CD4-positive, alpha-beta T cell (primary cell): ENCODE data around the gene ITPR3. TPM values are rescaled to one million over a fixed set of nuclear protein-coding genes. Genes with fewer than 3 reads are reported as not detected.

Source experiments
- ATAC-seq: fragments of 200-7000 bp; cut with Tn5 transposase; one replicate; pipeline ENCODE4 v1.10.0; 2022; ENCODE audit warnings: mild to moderate bottlenecking; ENCODE audit not compliant: poor library complexity
- CTCF ChIA-PET: fragments of 350-600 bp; sonication (Branson Sonifier 250); formaldehyde crosslinking; loops from one replicate; lab custom pipeline; 2021; ENCODE audit warnings: antibody characterized with exemption, inconsistent platforms; lab: Charles Lee
- POLR2A ChIA-PET: fragments of 350-600 bp; sonication (Branson Sonifier 250); formaldehyde crosslinking; loops from one replicate; lab custom pipeline; 2021; ENCODE audit warnings: antibody characterized with exemption, inconsistent platforms; lab: Charles Lee
- DNase-seq, 14 experiments: peaks; one replicate each; pipeline ENCODE4 v3.0.0-alpha.2; 2013 to 2020; ENCODE audit warnings: mixed read lengths in 2 of 14
- H3K27ac ChIP-seq, 2 donors: one replicate each; pipeline versions ENCODE4 v1.5.1 to v1.7.0; 2013; ENCODE audit warnings: low read length in 2 of 2, low read depth in 1 of 2, mild to moderate bottlenecking in 1 of 2
- H3K27me3 ChIP-seq, 2 experiments: 1 replicate in 1 of 2; 2 replicates in 1 of 2; pipeline versions ENCODE4 v1.6.1 to v1.7.0; 2013; ENCODE audit warnings: low read length in 2 of 2, control low read depth in 1 of 2, mild to moderate bottlenecking in 1 of 2, moderate library complexity in 1 of 2; ENCODE audit not compliant: insufficient read depth in 2 of 2, control insufficient read depth in 1 of 2
- H3K36me3 ChIP-seq: one replicate; pipeline ENCODE4 v1.6.1; 2013; ENCODE audit warnings: low read length, control low read depth; ENCODE audit not compliant: insufficient read depth
- H3K4me1 ChIP-seq: one replicate; pipeline ENCODE4 v1.6.1; 2013; ENCODE audit warnings: low read length, control low read depth; ENCODE audit not compliant: insufficient read depth
- H3K4me3 ChIP-seq: one replicate; pipeline ENCODE4 v1.5.1; 2013; ENCODE audit warnings: mild to moderate bottlenecking, low read length, moderate library complexity
- H3K9me3 ChIP-seq, 2 experiments: 1 replicate in 1 of 2; 2 replicates in 1 of 2; pipeline versions ENCODE4 v1.6.1 to v1.7.0; 2013; ENCODE audit warnings: low read length in 2 of 2, mild to moderate bottlenecking in 2 of 2, control low read depth in 1 of 2, moderate library complexity in 1 of 2; ENCODE audit not compliant: control insufficient read depth in 1 of 2, insufficient read depth in 1 of 2
- H3K27ac Mint-ChIP-seq: one replicate; pipeline ENCODE4 v1.8.0; 2020; ENCODE audit warnings: mixed read lengths
- H3K27me3 Mint-ChIP-seq: one replicate; pipeline ENCODE4 v1.8.0; 2021; ENCODE audit warnings: mixed read lengths
- H3K36me3 Mint-ChIP-seq: one replicate; pipeline ENCODE4 v1.8.0; 2021; ENCODE audit warnings: low read depth, mixed read lengths
- H3K4me1 Mint-ChIP-seq: one replicate; pipeline ENCODE4 v1.8.0; 2021; ENCODE audit warnings: low read depth, mixed read lengths
- H3K4me3 Mint-ChIP-seq: one replicate; pipeline ENCODE4 v1.8.0; 2020; ENCODE audit warnings: mild to moderate bottlenecking, mixed read lengths
- H3K9me3 Mint-ChIP-seq: one replicate; pipeline ENCODE4 v1.8.0; 2020; ENCODE audit warnings: mixed read lengths
- CTCF ChIP-seq: fragments of 200-600 bp; IDR thresholded peaks from one replicate; pipeline ENCODE4 v1.8.0; 2022; ENCODE audit warnings: antibody characterized with exemption, mild to moderate bottlenecking
- intact Hi-C, 2 experiments: fragments of 100-400 bp; cut with DNase I in 1 of 2; cut with micrococcal nuclease in 1 of 2; formaldehyde crosslinking; loops; one replicate each; pipeline versions ENCODE4 v1.15.1 to v1.9.0; 2023 to 2025; cut with DNase I, micrococcal nuclease
- total RNA-seq, 174 experiments: library from RNA in 2 of 174; stranded (reverse) in 2 of 174; gene quantifications; one replicate each; pipeline ENCODE4 v1.2.3 and lab custom pipeline; 2021 to 2026

Gene ITPR3
- total RNA-seq, 2 experiments from 2014 or later = 44.5 to 45.5 TPM

DNA sequence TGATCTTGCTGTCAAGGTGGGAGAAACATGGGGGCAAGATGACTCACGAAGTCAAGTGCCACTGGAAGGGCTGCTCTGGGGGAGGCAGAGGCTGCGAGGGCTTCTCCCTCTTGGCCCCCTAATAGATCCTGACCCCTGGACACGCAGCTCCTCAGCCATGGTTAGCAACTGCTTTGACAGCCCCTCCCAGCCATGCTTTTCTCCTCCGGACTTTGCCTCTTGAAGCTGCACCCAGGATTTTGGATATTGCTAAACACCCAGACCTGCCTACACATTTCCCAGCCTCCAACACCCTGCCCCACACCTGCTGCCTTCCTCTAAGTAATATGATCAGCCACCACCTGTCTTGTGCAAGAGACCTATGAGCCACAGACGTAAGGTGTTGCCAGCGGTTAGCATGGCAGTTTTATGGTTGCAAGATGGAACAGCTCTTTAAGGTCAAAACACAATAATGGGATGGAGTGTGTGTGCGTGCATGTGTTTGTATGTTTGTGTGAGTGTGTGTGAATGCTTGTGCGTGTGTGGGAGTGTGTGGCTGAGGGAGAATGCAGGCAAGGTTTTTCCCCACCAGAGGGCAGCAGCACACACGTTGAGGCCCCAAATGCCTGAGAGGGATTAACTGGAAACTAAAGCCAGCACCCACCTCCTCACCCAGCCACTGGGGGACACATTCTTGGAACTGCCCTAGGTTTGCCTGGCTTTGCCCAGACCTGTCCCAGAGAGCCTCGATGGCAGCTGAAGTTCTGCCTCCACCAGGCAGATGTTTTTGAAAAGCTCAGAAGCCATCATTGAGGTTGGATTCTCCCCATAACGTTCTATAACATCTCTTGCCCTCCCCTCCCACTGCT lies 123.1 kb downstream of the ITPR3 start:
- ATAC-seq (peak; percentile 94), DNase-seq (peak; percentile 51 to 85 (median 65))
- Mint-ChIP-seq H3K27ac (no peak overlapping the region), H3K36me3 (no peaks in the 10 kb centered on the region), H3K27me3 (peaks cover 12% of the 10 kb centered on the region), H3K4me3 (no peak overlapping the region), H3K4me1 (peaks cover 5% of the 10 kb centered on the region), H3K9me3 (no peaks in the 10 kb centered on the region)
- intact Hi-C loops = loop anchor here (1.0 kb wide), 3 partner anchors 33 to 410 kb away; partner anchors contain the start of gene UQCC2 (in 2 of the 2)
- peak; percentile 86 for TF ChIP-seq CTCF
- Histone ChIP-seq H3K27ac (no peak overlapping the region), H3K9me3 (no peaks in the 10 kb centered on the region), H3K4me3 (no peak overlapping the region), H3K27me3 (peaks cover 4% of the 10 kb centered on the region in 2 experiments), H3K36me3 (no peaks in the 10 kb centered on the region), H3K4me1 (peaks cover 5% of the 10 kb centered on the region)
- ChIA-PET CTCF (interaction anchor here (0.7 to 3.7 kb wide), 5 partner anchors 18 to 33 kb away, joined by 3 to 26 read pairs (median 3); partner anchors contain the start of gene UQCC2), POLR2A (interaction anchor here (0.5 to 1.2 kb wide), 2 partner anchors 12 to 33 kb away, joined by 3 to 6 read pairs; partner anchors contain the start of gene UQCC2)

DNA sequence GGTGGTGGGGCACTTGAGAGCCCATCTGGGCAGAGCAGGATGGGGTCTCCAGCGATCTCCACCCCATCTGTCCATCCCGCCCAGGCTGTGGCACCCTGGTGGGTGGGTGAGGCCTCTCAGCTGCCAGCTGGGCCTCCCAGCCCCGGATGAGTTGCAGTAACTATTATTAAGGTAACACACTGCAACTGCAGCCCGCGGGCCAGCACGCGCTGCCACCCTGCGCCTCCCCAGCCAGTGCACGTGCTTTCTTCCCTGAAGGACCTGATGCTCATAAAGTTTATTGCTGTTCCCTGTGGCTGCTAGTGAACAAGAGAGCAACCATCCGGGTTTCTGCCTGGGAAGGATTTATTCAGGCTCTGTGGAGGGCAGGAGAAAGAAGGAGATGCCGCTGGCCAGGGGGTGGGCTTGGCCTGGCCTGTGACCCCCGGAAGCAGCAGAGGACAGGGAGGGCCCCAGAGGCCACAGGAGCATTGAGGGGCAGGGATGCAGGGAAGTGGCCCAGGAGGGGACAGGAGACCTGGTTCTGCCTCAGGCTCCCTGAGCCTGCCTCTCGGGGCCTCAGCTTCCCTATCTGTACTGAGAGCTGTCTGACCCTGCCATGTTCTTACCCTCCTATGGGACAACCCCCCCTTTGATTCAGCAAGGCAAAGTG lies 123.9 kb downstream of the ITPR3 start:
- CTCF ChIA-PET = interaction anchor here (0.7 to 3.7 kb wide), 3 partner anchors 26 to 34 kb away, joined by 3 to 26 read pairs (median 4); partner anchors contain the start of gene UQCC2
- Mint-ChIP-seq H3K27me3 (peaks cover 12% of the 10 kb centered on the region), H3K4me1 (peaks cover 5% of the 10 kb centered on the region), H3K4me3 (no peak overlapping the region), H3K36me3 (no peaks in the 10 kb centered on the region), H3K27ac (no peak overlapping the region), H3K9me3 (no peaks in the 10 kb centered on the region)
- H3K27ac ChIP-seq = no peak overlapping the region
- POLR2A ChIA-PET = interaction anchor here (0.5 kb wide), 1 partner anchor 11 kb away, joined by 3 read pairs; no protein-coding TSS in a partner anchor
- peaks cover 5% of the 10 kb centered on the region for H3K4me1 ChIP-seq
- peaks cover 4% of the 10 kb centered on the region in 2 experiments for H3K27me3 ChIP-seq
- ATAC-seq (no peak), DNase-seq (no peak)
- no peaks in the 10 kb centered on the region for H3K36me3 ChIP-seq
- H3K4me3 ChIP-seq = no peak overlapping the region
- TF ChIP-seq CTCF = no peak
- no peaks in the 10 kb centered on the region for H3K9me3 ChIP-seq
- intact Hi-C loops = loop anchor here (1.0 kb wide), 3 partner anchors 34 to 409 kb away; partner anchors contain the start of gene UQCC2 (in 2 of the 2)

- no peak overlapping the region for H3K27ac Mint-ChIP-seq
- DNase-seq = no peak
- H3K36me3 Mint-ChIP-seq = no peaks in the 10 kb centered on the region
- Histone ChIP-seq H3K36me3 (no peaks in the 10 kb centered on the region), H3K27ac (no peak overlapping the region), H3K4me3 (no peak overlapping the region), H3K4me1 (peaks cover 5% of the 10 kb centered on the region), H3K9me3 (no peaks in the 10 kb centered on the region), H3K27me3 (peaks cover 4% of the 10 kb centered on the region in 2 experiments)
- ATAC-seq = no peak
- POLR2A ChIA-PET = no interaction called here
- no peaks in the 10 kb centered on the region for H3K9me3 Mint-ChIP-seq
- peaks cover 5% of the 10 kb centered on the region for H3K4me1 Mint-ChIP-seq
- TF ChIP-seq CTCF = no peak
- H3K27me3 Mint-ChIP-seq = peaks cover 12% of the 10 kb centered on the region
- no peak overlapping the region for H3K4me3 Mint-ChIP-seq
- intact Hi-C loops = no loop called here
- CTCF ChIA-PET = interaction anchor here (0.8 to 3.7 kb wide), 2 partner anchors 34 to 282 kb away, joined by 3 to 26 read pairs; partner anchors contain the start of gene UQCC2
Measured at GRCh38 chr6:33745548-33745947, 124.4 kb downstream of the ITPR3 start.
